ENCODE results near the gene MICAL3.
"Not testable (repeated sequence)": the region's sequence is repeated elsewhere in the genome, so short reads cannot be mapped to it uniquely, and the experiment has no call there.

MICAL3 gene

DNA sequence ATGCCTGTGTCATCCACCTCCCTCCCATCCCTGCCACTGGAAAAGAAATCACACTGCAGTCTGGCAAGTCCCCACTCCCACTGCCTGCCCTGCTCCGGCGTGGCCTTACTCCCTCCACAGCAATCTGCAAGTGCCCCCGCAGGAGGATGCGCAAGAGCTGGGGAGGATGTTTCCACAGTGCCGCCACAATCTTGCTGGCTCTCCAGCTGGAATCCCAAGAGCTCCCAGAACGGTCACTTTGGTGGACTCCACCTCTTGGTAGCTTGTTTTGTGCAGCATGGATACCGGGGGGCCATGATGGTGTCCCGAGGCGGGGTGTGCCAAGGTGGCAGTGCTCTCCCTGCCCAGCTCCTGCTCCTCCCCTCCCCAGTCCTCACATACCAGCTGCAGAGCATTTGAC, 76.3 kb downstream of the MICAL3 start:
- DNase-seq = no peak

DNA sequence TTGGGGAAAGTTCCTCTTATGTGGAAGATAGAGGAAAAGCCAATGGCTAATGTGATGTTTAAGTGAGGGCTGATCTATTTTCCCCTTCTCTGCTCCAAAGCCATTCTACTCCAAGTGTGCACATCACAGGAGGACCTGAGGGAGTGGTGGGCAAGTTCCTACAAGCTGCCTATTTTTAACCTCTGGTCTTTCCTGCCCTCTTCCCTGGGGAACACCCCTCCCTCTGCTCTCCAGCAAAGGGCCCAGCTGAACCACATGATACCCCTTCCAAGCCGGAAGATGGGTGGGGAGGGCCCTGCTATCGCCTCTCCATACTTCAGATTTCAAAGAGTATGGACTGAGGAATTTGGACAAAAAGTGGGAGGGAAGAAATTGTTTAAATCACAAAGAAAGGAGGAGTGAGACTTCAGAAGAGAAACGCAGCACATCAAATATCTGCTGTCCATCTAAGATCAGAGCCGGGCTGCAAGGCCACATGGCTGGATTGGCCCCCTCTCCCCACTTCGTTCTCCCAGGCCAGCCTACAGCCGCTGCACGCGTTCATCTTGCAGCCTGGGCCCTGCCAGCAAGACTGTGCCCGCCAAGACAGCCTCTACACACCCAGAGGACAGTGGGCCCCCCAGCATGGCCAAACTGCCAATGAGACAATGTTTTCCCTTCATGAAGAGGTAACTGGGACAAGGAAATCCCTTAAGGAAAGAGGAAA, 77.5 kb downstream of the MICAL3 start:
- DNase-seq = no peak

DNA sequence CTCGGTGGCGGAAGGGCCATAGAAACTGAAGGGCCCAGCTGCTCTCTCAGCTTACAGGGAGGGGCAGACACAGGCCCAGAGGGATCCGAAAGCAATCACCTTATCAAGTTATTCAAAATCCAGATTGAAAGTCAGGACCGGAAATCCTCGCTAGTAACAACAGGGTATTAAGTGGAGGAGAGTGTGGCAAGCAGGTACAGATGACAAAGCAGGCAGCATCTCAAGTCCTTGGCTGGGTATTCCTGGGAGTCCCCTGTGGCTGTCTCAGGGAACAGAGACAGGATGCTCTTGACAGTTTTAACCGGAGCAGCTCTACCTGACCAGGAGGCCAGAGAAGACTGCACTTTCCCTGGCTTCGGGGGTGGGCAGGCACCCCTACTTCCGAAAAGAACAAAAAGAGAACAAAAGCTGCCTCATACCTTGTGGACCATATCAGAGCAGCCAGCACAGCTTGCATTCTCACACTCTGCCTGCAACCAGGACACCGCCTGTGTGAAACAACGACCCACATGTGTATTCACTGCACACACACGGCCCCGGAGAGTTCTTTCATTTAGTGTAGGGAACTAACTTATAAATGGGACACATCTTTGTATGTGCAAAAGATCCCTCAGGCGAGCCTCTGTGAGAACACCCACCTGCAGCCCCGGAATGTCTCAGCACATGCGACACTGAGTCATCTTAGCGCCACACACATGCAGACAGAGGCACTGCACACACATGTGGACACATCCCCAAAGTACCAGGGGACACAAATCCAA, 78.3 kb downstream of the MICAL3 start:
- no peak for DNase-seq

DNA sequence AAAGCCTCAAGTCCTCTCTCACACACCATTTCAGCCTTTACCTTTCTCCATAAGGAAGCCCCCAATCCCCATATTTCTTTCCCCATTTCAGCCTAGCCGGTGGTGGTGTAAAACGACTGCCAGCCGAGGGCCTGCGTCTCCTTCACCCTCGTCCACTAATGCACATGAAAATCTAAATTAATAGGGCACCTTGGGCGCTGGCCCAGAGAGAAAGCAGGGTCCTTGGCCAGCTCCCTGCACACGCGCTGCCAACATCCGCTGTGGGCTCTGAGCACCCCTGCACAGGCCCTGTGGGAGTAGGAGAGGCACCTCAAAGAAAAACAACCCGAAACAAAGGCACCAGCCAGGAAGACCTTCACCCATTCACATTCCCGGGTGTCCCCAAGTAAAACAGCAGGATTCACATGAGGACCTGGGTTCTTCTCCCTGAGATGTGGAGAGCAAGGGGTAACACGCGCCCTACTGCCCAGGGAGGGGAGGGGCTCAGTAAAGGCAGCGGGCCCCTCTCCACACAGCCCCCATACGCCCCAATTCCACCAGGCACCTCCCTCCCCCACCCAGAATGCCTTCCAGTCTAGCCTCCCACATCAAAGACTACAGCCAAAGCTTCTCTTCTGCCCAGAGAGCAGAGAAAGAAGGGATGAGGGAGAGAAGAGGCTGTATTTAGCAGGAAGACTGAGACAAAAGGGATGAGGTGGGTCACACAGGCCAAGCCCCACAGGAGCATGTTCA, 79.0 kb downstream of the MICAL3 start:
- no peak for DNase-seq

DNA sequence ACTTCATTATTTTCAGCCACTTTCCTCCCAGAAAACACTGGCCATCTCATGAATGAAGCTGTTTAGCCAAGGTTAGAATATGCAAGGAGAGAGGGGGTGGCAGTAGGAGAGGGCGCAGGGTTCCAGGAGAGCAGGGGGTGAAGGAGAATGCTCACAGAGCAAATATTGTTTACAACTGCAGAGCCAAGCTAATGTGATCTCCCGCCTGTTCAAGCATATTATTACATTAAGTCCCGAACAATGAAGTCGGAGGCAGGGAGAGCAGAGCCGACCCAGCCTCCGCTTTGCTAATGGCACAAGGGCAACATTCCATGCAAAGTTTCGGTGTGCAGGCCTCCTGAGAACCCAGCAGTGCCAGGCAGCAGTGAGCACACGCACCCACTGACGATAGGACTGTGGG, 80.1 kb downstream of the MICAL3 start:
- no peak for DNase-seq

DNA sequence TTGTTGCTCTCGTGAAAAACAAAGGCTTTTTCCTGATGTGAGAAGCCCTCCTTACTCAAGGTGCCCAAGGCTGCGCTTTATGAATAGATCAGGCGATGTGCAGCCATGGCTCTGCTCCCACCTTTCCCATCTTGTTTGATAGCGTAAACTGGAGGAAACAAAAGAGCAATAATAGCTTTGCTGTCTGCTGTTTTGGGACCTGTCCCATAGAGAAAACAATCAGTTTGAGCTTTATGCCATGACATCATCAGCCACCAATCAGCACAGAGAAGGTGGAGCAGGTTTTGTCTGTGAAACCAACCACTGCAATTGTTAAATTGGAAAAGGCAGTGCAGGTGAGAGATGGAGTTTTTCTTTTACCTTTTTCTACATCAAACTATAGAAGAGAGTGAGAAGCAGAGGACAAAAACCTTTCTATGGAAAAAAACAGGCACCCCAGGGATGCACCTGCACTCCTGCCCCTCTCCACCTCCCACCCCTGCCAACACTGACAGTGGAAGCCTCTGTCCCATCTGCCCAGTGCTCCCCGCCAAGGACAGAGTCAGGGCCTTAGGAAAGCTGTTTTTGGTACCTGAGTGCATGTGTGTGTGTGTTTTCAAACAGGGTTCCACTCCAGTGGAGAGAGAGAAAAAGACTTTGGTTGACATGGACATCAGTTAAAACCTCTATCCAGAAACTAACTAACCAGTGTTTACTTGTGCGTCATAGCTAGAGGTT, 80.7 kb downstream of the MICAL3 start:
- no peak for DNase-seq

DNA sequence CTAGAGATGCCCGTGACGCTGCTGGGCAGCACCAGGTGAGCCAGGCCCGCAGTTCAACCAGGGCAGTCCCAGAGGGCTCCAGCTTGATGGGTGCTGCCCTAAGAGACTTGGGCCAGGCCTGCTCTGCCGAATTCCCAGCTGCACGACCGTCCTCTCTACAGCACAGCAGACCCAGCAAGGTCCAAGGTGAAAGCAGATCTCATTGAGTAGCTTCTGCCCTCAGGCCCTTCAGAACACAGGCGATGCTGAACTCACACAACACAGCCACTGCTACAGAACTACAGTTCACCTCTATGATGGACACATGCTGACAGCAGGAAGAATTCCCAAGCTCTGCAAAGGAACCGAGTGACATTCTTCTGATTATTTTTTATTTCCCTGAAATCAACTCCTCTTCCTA, 81.6 kb downstream of the MICAL3 start:
- no peak for DNase-seq

DNA sequence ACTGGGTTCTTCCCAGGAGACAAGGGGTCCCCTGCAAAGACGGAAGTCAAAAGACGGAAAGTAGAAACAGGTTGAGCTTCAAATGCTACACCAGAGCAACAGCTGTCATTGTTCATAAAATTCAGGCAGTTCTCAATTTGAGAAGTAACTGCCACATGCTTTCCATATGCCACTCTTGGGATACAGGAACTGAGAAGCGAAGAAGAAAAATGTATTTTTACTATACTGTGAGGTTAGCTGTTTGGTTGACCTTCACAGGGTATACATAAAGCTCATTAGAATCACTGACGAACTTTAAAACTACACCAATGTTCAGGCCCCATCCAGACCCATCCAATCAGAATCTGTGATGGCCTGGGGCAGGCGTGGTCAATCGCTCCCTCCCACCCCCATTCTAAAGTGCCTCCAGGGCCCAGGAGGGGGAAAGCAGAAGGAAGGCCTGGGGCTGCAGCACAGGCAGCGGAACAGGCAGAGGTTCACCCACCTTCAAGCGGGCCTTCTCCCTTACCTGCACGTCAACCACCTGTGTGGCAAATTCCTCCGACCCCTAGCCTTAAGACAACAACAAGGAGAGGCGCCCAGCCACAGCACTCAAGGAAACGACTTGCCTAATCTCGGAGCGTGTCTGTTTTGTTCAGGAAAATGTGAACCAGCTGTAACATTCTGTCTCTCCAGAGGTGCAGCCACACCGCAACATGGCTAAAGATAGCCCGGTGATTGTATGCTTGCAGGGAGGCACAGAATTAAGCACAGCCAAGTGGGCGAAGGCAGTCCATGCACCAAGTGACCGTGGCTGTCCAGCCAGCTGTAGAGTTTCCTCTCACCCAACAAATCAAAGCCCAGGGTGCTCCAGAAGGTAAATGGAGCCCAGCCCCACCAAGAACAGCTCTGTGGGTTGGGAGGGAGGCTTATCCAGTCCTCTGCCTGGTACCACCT, 82.6 kb downstream of the MICAL3 start:
- DNase-seq = peak; percentile 69

DNA sequence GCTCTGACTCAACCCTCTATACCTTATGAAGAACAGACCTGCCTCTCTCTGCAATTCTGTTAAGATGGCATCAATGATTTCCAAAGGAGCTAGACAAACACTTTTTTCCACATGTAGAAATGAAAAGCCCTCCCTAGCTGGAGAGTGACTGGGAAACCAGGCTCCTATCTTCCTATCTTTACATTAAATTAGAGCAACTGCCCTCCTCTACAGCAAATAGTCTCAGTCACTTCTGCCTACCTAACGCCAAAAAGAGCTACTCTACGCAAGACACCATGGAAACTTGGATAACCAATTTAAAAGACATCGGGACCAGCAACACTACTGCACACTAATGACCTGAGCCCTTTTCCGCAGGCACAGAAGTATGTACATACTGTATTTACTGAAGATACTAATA, 84.8 kb downstream of the MICAL3 start:
- no peak for DNase-seq

DNA sequence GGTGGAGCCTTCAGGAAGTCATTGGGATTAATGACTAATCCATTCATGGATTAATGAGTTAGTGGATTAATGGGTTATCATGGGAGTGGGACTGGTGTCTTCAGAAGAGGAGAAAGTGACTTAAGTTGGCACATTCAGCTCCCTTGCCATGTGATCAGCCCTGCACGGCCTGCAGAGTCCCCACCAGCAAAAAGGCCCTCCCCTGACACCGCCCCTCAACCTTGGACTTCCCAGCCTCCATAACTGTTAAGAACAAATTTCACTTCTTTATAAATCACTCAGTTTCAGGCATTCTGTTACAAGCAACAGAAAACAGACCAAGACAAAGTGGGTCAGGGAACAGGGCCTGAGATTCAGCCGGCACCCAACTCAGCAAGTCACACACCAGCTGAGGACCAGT, 85.3 kb downstream of the MICAL3 start:
- DNase-seq = no peak

DNA sequence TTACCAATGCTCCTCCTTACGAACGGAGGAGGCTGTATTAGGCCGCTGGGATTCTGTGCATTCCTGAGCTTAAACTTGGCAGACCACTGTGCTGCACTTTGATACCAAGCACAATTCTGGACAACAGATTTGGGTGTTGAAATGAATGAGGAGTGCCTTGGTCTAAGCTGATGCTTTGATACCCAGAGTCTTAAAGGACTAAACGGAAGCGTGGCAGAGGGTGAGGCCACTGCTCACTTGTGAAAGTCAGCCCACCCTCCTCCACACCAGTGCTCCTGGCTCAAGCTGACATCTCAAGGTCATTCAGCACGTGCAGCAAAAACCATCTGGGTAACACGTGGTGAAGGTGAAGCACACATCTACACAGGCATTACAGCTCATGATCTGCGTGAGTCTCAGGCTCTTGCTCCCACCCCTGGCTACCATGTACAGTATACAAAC, 85.9 kb downstream of the MICAL3 start:
- no peak for DNase-seq

DNA sequence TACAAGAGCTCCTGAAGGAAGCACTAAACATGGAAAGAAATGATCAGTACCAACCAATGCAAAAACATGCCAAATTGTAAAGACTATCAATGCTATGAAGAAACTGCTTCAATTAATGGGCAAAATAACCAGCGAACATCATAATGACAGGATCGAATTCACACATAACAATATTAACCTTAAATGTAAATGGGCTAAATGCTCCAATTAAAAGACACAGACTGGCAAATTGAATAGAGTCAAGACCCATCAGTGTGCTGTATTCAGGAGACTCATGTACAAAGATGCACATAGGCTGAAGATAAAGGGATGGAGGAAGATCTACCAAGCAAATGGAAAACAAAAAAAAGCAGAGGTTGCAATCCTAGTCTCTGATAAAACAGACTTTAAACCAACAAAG, 91.9 kb downstream of the MICAL3 start:
- DNase-seq = not testable (repeated sequence)

DNA sequence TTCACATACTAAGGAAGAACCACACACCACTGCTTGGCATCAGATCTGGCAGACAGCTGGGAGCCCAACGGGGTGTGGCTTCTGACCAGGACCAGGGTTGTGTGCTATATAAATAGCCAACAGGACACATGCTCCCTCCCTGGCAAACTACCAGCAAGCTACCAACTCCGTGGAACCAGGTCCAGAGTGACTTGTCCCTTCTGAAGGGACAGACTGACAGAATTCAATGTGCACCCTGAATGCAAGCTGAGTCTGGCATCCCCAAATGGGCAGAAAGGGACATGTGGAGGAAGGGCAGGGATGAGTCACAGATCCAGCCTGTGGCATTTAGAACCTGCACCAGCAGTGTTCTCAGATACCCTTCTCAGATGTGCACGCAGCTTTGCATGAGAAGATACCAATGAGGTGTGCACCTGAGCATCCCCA, 92.9 kb downstream of the MICAL3 start:
- DNase-seq = peak; percentile 82

DNA sequence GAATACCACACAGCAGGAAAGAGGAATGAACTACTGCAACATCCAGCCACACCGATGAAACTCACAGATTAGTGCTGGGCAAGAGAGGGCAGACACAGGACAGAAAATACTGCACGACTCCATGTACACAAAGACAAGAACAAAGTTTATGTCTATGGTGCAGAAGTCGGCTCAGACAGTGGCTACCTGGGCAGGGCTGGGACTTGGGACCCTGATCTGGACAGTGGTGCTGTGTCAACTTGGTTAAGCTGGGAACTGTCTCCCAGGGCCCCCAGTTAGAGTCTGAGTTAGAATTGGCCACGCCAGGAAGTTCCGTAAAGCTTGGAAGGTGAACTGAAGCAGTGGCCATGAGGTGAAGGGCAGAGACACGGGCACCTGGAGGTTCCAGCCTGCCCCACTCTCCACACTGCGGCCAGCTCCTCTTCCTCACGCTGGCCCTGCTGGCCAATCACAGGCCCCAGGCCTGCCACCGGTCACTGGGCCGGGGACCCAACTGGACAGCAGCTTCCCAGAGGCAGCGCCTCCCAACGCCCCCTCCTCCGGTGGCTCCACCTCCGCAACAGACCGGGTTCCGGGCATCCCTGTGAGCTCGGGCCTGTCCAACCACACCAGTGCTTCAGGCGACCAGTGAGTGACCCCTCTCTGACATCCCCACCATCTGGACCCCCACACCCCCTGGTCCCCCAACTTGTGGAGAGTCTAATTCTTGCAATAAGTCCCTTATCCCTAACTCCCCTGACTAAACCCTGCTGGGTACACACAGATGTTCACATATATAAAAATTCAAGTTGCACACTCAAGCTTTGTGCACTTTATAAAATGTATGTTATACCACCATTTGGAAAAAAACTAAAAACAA, 93.7 kb downstream of the MICAL3 start:
- peak; percentile 11 for DNase-seq

DNA sequence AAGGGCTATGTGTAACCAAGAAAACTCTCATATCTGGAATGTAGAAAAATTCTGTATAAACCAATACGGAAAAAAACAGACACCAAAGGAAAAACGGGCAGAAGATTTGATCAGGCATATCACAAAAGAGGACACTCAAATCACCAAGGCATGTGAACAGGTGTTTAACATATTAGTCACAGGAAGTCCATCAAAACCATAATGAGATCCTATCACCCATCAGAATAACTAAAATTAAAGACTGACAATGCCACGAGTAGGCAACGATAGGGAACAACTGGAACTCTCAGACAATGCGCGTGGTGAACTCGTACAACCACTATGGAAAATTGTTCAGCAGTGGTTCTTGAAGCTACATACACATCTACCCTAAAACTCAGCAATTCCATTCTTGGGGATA, 94.5 kb downstream of the MICAL3 start:
- no peak for DNase-seq

DNA sequence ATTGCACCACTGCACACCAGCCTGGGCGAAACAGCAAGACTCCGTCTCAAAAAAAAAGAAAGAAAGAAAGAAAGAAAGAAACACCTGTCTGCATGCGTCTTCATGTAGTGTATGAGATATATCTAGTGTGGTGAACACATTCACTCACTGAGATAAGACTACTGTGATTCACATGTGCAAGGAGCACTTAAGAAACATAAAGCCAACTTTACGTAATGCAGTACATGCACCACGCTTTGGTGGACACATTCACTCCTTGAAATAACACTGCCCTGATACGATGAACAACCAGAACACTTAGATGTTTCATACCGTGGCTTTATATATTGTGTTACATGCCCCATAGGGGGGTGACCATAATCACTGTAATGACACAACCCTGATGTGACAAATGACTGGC, 96.0 kb downstream of the MICAL3 start:
- peak; percentile 3 for DNase-seq

DNA sequence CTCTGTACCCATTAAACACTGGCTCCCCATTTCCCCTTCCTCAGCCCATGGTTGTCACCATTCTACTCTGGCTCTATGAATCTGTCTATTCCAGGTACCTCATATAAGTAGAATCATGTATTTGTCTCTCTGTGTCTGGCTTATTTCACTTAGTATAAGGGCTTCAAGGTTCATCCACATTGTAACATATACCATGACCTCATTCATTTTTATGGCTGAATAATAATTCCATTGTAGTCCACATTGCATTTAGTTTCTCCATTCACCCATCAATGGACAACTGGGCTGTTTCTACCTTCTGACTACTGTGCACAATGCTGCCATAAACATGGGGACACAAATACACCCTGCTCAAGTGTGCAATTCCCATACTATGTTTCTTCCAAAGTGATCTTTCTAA, 97.3 kb downstream of the MICAL3 start:
- DNase-seq = no peak

DNA sequence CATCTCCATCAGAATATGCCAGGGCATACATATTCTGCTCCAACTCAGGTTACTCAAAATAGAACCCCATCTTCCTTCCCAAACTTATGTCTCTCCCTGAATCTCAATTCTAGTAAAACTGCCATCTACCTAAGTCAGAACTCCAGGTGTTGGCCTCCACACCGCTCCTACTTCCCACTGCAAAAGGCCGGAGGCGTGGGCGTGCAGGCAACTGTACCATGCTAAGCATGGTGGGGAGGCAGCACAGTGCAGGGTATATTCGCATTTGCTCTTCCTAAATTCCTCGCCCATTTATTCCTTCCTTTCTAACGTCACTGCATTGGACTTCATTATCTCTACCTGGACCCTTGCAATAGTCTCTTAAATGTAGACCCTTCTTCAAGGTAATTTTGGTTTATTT, 97.8 kb downstream of the MICAL3 start:
- DNase-seq = no peak

DNA sequence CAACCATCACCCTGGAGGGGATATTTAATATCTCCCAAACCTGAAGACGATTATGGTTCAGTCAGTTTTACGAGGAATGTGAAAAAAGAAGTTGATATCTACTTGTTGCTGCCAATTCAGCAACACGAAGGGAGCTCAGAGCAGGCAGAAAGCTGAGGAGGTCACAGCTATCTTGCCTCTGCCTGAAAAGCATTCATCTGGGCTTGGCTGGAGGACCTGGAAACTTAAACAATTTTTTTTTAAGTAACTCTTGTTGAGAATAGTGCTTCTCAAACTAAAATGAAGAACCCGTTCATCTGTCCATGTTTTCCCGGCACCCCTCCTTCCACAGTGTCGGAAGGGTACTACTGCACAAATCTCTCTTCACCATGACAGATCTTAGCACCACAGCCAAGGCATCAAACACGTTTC, 98.9 kb downstream of the MICAL3 start:
- DNase-seq = no peak

DNA sequence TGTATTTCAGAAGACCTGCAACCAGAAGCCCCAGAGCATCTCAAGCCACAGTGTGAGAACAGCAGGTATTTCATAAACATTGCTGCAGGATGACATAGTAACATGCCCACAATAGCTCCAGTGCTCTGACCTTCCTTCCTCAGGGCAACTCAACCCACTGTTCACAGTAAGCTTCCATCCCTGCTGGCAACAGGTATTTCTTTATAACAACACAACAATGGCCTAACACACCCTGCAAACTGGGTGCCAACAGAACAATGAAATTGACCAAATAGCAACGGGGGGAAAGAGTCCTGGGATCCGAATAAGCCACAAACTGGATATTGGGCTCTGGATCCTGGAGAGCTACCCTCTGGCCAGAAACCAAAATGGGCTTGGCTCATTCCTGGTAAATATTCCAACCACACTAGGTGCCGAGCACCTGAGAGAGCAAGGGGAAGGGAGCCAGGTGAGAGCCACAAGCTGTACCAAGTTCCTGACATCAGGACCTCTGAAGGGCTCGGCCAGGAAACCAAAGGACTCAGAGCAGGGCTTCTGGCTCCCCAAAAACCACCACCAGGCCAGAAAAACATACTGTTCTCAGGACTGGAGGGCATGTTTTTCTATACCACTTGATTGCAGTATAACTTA, 99.5 kb downstream of the MICAL3 start:
- DNase-seq = no peak

DNA sequence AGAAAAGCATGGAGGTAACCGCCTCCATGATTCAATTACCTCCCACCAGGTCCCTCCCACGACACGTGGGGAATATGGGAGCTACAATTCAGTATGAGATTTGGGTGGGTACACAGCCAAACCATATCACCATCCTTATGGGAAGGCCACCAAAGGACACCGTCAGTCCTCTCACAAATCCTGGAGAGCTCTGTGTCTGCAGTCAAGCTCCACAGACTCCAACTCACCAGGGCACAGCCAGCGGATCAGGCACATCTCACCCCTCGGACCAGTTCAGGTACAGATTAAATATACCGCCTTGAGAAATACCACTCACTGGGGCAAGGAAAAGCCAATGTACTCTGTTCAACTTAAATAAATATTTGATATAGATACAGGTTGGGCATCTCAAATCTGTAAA, 100.3 kb downstream of the MICAL3 start:
- no peak for DNase-seq

Measured in femur (tissue), 1 donor.